Stimulated activated effector memory CD8-positive, alpha-beta T cell treated with anti-CD3 and anti-CD28 coated beads, Interleukin-12 subunit alpha, Interleukin-12 subunit beta, amount 100 ng/mL, for 72 hours (primary cell): ENCODE measurements around the gene DOC2A.

Source experiments
- ATAC-seq: fragments of 150-1000 bp; cut with Tn5 transposase; 2 replicates; pipeline ENCODE4 v1.10.0; 2021
- DNase-seq, 2 donors: peaks; one replicate each; pipeline ENCODE4 v3.0.0; 2021 to 2022; ENCODE audit warnings: low spot score in 2 of 2
- H3K27ac Mint-ChIP-seq: one replicate; pipeline ENCODE4 v1.8.0; 2022; ENCODE audit warnings: mild to moderate bottlenecking, mixed read lengths
- H3K36me3 Mint-ChIP-seq: one replicate; pipeline ENCODE4 v1.8.0; 2022; ENCODE audit warnings: mild to moderate bottlenecking, mixed read lengths
- H3K4me1 Mint-ChIP-seq: one replicate; pipeline ENCODE4 v1.8.0; 2022; ENCODE audit warnings: mixed read lengths
- H3K4me3 Mint-ChIP-seq: one replicate; pipeline ENCODE4 v1.8.0; 2022; ENCODE audit warnings: mild to moderate bottlenecking, mixed read lengths
- H3K9me3 Mint-ChIP-seq: one replicate; pipeline ENCODE4 v1.8.0; 2022; ENCODE audit warnings: mixed read lengths

Gene DOC2A

DNA sequence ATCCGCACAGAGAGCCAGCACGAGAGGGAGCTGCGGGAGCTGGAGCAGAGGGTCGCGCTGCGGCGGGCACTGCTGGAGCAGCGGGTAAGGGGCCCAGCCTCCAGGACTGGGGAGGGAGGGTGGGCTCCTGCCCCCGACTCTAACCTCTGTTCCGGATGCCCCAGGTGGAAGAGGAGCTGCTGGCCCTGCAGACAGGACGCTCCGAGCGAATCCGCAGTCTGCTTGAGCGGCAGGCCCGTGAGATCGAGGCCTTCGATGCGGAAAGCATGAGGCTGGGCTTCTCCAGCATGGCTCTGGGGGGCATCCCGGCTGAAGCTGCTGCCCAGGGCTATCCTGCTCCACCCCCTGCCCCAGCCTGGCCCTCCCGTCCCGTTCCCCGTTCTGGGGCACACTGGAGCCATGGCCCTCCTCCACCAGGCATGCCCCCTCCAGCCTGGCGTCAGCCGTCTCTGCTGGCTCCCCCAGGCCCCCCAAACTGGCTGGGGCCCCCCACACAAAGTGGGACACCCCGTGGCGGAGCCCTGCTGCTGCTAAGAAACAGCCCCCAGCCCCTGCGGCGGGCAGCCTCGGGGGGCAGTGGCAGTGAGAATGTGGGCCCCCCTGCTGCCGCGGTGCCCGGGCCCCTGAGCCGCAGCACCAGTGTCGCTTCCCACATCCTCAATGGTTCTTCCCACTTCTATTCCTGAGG, 19.8 kb downstream of the DOC2A start:
- Mint-ChIP-seq H3K27ac (peak overlapping the region; percentile 43), H3K9me3 (no peaks in the 10 kb centered on the region), H3K36me3 (peaks cover 88% of the 10 kb centered on the region), H3K4me3 (no peak overlapping the region), H3K4me1 (peaks cover 28% of the 10 kb centered on the region)
- DNase-seq (no peak), ATAC-seq (no peak)

DNA sequence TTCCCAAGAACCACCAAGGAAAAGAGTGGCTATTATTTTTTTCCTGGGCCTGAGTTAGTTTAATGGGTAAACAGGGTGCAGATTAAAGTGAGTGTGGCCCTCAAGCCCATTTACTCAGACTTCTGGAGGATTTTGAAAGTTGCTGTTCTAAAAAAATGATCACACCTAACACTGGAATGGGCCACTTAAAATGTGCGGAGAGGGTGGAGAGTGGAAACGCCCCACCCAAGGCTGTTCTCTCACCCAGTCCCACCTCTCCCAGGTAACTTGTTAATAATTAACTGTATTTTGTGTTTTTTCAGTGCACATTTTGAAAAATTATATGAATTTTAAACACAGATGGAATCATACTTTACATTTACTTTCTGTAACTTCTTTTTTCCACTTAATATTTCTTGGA, 20.8 kb downstream of the DOC2A start:
- H3K27ac Mint-ChIP-seq: no peak overlapping the region
- DNase-seq (no peak), ATAC-seq (no peak)
- peaks cover 88% of the 10 kb centered on the region for H3K36me3 Mint-ChIP-seq
- H3K9me3 Mint-ChIP-seq: no peaks in the 10 kb centered on the region
- no peak overlapping the region for H3K4me3 Mint-ChIP-seq
- peaks cover 21% of the 10 kb centered on the region for H3K4me1 Mint-ChIP-seq

DNA sequence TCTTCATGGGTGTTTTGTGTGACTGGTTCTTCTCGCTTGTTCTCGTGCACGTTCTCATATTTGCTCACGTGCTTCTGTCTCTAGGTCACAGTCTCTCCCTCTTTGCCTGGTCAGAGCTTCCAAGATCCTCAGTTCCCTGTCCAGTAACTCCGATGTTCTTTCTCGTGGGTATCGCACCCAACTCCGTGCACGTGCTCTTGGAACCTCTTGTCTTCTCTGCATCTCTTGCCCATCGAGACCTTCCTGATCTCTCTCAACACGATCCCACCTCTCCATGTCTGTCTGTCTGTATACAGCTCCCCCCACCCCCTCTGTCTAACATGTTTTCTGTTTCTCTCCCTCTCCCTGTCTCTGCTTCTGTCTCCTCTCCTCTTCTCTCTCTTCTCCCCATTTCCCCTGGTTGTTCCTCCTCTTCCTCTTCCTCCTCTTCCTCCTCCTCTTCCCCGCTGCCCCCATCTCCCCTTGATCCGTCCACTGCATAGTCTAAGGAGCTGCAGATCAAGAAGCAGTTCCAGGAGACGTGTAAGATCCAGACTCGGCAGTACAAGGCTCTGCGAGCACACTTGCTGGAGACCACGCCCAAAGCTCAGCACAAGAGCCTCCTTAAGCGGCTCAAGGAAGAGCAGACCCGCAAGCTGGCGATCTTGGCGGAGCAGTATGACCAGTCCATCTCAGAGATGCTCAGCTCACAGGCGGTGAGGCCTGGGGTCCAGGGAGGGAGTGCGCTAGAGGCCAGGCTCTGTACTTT, 21.5 kb downstream of the DOC2A start:
- no peak overlapping the region for H3K27ac Mint-ChIP-seq
- ATAC-seq (no peak), DNase-seq (no peak)
- peaks cover 89% of the 10 kb centered on the region for H3K36me3 Mint-ChIP-seq
- peaks cover 13% of the 10 kb centered on the region for H3K4me1 Mint-ChIP-seq
- no peaks in the 10 kb centered on the region for H3K9me3 Mint-ChIP-seq
- H3K4me3 Mint-ChIP-seq: no peak overlapping the region

DNA sequence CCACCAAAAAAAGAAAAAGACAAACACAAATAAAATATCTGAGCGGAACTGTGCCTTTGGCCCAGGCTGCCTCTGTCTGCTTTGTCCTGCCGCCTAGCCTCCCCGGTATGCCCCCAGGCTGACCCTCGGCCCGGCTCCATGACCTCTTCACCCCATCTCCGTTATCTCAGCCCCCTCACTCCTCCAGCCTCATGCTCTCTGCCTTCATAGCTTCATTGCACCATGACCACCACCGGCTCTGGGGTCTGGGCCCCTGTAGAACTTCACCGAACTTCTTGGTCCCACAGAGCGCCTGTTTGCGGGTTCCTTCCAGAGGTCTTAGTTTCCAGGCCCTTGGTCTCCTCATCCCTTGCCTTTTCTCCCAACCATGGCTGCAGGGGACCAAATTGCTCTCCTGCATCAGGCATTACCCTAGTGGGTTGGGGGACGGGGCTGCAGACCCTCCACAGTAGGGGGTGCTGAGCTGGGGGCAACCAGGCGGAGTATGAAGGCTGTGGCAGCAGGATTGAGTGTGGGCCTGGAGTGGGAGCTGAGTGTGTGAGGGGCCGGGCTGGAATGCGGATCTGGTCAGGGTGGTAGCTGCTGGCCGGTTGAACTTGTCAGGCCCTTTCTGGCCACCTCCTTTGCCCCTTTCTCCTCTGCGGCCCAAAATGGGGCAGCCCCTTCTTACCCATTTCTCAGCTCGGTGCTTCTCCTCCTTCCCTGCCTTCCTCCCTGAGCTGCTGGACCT, 22.3 kb downstream of the DOC2A start:
- peak overlapping the region; percentile 85 for H3K27ac Mint-ChIP-seq
- peaks cover 6% of the 10 kb centered on the region for H3K4me1 Mint-ChIP-seq
- H3K9me3 Mint-ChIP-seq: no peaks in the 10 kb centered on the region
- no peak for ATAC-seq
- DNase-seq: no peak
- H3K4me3 Mint-ChIP-seq: no peak overlapping the region
- peaks cover 89% of the 10 kb centered on the region for H3K36me3 Mint-ChIP-seq

DNA sequence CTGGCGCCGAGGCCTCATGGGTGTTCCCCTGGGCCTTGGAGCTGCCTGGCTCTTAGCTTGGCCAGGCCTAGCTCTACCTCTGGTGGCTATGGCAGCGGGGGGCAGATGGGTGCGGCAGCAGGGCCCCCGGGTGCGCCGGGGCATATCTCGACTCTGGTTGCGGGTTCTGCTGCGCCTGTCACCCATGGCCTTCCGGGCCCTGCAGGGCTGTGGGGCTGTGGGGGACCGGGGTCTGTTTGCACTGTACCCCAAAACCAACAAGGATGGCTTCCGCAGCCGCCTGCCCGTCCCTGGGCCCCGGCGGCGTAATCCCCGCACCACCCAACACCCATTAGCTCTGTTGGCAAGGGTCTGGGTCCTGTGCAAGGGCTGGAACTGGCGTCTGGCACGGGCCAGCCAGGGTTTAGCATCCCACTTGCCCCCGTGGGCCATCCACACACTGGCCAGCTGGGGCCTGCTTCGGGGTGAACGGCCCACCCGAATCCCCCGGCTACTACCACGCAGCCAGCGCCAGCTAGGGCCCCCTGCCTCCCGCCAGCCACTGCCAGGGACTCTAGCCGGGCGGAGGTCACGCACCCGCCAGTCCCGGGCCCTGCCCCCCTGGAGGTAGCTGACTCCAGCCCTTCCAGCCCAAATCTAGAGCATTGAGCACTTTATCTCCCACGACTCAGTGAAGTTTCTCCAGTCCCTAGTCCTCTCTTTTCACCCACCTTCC, 23.3 kb downstream of the DOC2A start:
- Mint-ChIP-seq H3K4me3 (no peak overlapping the region), H3K9me3 (no peaks in the 10 kb centered on the region), H3K4me1 (peaks cover 6% of the 10 kb centered on the region), H3K27ac (peak overlapping the region; percentile 85), H3K36me3 (peaks cover 90% of the 10 kb centered on the region)
- DNase-seq (no peak), ATAC-seq (no peak)

DNA sequence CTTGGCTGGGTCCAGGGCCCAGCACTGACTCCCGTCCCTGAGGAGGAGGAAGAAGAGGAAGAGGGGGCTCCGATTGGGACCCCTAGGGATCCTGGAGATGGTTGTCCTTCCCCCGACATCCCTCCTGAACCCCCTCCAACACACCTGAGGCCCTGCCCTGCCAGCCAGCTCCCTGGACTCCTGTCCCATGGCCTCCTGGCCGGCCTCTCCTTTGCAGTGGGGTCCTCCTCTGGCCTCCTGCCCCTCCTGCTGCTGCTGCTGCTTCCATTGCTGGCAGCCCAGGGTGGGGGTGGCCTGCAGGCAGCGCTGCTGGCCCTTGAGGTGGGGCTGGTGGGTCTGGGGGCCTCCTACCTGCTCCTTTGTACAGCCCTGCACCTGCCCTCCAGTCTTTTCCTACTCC, 23.9 kb downstream of the DOC2A start:
- no peaks in the 10 kb centered on the region for H3K9me3 Mint-ChIP-seq
- no peak for ATAC-seq
- peaks cover 90% of the 10 kb centered on the region for H3K36me3 Mint-ChIP-seq
- no peak for DNase-seq
- H3K27ac Mint-ChIP-seq: peak overlapping the region; percentile 81
- H3K4me3 Mint-ChIP-seq: no peak overlapping the region
- H3K4me1 Mint-ChIP-seq: peaks cover 6% of the 10 kb centered on the region

DNA sequence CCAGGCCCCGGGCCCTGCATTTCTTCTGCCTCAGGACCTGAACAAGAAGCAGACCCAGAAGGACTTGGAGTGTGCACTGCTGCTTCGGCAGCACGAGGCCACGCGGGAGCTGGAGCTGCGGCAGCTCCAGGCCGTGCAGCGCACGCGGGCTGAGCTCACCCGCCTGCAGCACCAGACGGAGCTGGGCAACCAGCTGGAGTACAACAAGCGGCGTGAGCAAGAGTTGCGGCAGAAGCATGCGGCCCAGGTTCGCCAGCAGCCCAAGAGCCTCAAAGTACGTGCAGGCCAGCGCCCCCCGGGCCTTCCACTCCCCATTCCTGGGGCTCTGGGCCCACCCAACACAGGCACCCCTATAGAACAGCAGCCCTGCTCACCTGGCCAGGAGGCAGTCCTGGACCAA, 24.6 kb downstream of the DOC2A start:
- Mint-ChIP-seq H3K27ac (peak overlapping the region; percentile 81), H3K36me3 (peaks cover 91% of the 10 kb centered on the region), H3K4me1 (peaks cover 6% of the 10 kb centered on the region), H3K9me3 (no peaks in the 10 kb centered on the region), H3K4me3 (no peak overlapping the region)
- DNase-seq: no peak
- no peak for ATAC-seq

DNA sequence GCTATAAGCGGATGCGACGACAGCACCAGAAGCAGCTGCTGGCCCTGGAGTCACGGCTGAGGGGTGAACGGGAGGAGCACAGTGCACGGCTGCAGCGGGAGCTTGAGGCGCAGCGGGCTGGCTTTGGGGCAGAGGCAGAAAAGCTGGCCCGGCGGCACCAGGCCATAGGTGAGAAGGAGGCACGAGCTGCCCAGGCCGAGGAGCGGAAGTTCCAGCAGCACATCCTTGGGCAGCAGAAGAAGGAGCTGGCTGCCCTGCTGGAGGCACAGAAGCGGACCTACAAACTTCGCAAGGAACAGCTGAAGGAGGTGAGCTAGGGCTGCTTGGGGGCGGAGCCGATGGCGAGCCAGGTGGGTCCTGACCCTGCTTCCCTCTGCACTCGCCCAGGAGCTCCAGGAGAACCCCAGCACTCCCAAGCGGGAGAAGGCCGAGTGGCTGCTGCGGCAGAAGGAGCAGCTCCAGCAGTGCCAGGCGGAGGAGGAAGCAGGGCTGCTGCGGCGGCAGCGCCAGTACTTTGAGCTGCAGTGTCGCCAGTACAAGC, 25.5 kb downstream of the DOC2A start:
- Mint-ChIP-seq H3K9me3 (no peaks in the 10 kb centered on the region), H3K27ac (peak overlapping the region; percentile 81), H3K4me3 (no peak overlapping the region), H3K36me3 (peaks cover 94% of the 10 kb centered on the region), H3K4me1 (peaks cover 6% of the 10 kb centered on the region)
- ATAC-seq (no peak), DNase-seq (no peak)

DNA sequence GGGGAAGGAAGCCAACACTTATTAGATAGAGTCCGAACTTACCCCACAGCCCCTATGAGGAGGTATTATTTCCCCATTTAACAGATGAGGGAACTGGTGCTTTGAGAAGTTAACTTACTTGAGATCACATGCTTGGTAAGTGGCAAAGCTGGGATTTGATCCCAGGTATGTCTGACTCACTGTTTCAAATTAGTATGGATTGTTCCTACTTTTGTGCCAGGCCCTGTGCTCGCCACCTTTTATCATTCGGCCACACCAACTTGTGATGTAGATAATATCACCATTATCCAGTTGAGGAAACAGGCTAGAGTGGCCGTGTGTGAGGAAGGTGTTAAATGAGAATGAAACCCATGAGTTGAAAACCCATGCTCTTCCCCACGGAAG, 26.1 kb downstream of the DOC2A start:
- DNase-seq (no peak), ATAC-seq (no peak)
- Mint-ChIP-seq H3K4me3 (no peak overlapping the region), H3K4me1 (peaks cover 6% of the 10 kb centered on the region), H3K36me3 (peaks cover 94% of the 10 kb centered on the region), H3K27ac (no peak overlapping the region), H3K9me3 (no peaks in the 10 kb centered on the region)

DNA sequence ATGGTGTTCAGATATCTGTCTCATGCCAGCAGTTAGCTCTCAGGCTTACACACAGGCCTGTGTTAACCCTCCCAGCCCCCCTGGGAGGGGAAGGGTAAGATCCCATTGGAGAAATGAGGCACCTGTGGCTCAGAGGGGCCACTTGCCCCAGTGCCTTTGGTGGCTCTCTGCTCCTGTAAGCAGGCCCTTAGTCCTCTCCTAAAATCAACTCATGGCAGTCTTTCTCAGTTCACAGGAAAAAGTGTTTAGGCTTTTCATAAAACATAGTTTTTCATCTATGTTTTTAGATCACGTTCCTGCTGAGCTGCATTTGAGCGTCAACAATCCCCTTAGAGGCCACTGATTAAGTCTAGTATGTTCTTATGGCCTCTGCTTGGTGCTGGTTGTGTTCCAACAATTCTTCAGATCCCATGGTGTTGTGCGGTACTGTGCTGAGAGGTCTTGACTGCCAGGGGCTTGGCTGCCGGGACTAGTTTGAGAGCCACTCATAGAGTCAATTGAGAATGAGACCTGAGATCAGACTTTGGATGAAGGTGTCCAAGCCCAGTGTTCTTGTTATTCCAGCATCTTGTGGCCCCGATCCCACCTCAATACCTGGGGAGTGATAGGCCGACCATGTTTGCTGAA, 26.6 kb downstream of the DOC2A start:
- no peak overlapping the region for H3K4me3 Mint-ChIP-seq
- peaks cover 10% of the 10 kb centered on the region for H3K4me1 Mint-ChIP-seq
- ATAC-seq: no peak
- no peak for DNase-seq
- H3K9me3 Mint-ChIP-seq: no peaks in the 10 kb centered on the region
- H3K27ac Mint-ChIP-seq: peak overlapping the region; percentile 71
- H3K36me3 Mint-ChIP-seq: peaks cover 94% of the 10 kb centered on the region

DNA sequence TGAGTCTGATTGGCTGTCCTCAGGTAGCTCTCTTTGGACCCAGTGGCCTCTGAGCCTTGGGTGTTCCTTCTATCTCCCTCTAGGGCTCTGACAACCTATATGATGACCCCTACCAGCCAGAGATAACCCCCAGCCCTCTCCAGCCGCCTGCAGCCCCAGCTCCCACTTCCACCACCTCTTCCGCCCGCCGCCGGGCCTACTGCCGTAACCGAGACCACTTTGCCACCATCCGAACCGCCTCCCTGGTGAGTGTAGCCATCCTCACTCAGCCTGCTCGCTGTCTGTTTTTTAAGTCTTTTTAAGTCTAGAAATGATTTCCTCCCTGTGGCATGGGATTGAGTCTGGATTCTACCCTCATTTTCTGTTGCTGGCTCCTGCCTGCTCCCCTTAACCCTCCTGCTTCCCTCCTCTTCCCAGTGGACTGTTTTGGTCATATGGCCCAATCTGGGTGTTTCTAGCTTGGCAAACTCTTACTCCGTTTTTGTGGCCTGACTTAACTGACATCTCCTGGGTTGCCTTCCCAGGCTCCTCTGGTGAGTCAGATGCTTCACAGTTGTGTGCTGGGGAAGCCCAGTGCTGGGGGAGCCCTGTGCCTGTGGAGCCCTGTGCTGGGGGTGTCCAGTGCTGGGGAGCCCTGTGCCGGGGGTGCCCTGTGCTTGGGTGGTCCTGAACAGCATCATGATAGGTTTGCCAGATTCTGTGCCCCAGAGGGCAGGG, 27.2 kb downstream of the DOC2A start:
- Mint-ChIP-seq H3K36me3 (peaks cover 94% of the 10 kb centered on the region), H3K4me1 (peaks cover 15% of the 10 kb centered on the region), H3K27ac (peak overlapping the region; percentile 71), H3K9me3 (no peaks in the 10 kb centered on the region), H3K4me3 (no peak overlapping the region)
- DNase-seq: no peak
- no peak for ATAC-seq

DNA sequence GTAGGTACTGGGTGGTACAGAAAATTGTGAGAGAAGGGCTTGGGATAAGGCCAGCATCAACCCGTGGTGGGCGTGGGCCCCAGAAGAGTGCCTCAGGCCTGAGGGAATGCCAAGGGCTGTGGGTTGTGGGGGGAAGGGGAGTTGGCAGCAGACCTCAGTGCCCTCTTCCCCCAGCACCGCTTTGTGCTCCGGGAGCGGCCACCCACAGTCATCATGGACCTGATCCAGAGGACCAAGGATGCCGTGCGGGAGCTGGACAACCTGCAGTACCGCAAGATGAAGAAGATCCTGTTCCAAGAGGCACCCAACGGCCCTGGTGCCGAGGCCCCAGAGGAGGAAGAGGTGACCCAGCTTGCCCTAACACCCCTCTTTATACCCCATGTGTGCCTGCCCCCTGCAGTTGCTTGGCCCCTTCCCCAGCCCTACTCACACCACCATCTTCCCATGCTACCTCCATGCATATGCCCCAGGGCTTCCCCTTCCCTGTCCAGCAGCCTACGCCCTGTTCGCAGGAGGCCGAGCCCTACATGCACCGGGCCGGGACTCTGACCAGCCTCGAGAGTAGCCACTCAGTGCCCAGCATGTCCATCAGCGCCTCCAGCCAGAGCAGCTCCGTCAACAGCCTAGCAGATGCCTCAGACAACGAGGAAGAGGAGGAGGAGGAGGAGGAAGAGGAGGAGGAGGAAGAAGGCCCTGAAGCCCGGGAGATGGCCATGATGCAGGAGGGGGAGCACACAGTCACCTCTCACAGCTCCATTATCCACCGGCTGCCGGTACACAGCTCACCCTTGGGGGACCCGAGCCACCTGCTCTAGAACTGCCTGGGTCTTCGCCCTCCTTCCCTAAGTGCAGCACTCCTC, 28.0 kb downstream of the DOC2A start:
- H3K9me3 Mint-ChIP-seq: no peaks in the 10 kb centered on the region
- DNase-seq (no peak), ATAC-seq (no peak)
- peak overlapping the region; percentile 71 for H3K27ac Mint-ChIP-seq
- H3K36me3 Mint-ChIP-seq: peaks cover 91% of the 10 kb centered on the region
- H3K4me1 Mint-ChIP-seq: peaks cover 11% of the 10 kb centered on the region
- no peak overlapping the region for H3K4me3 Mint-ChIP-seq

DNA sequence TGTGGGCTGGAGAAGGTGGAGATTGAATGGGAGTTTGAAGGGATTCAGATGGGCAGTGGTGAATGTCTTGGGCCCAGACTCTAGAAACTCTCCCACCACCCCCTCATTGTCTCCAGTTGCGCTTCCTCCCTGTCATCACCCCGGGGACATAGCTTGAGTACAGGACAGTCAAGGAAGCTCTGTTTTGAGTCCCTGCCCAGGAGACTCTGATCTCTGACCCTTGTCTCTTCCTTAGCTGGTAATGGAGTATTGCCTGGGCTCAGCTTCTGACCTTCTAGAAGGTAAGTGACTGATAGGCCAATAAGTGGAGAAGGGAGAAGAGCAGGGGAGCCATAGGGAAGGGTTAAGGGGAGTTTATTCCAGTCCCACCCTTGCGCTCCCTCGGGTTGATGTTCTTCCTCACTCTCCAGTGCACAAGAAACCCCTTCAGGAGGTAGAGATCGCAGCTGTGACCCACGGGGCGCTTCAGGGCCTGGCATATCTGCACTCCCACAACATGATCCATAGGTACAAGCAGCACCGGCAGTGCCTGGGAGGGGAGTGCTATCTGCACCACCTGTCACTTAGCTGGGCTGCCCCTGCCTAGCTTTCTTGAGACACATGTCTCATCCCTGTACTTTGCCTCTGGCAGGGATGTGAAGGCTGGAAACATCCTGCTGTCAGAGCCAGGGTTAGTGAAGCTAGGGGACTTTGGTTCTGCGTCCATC, 32.1 kb downstream of the DOC2A start:
- no peak overlapping the region for H3K4me3 Mint-ChIP-seq

More for the DNA sequence above, 32.1 kb downstream of the DOC2A start:
- no peaks in the 10 kb centered on the region for H3K9me3 Mint-ChIP-seq
- H3K4me1 Mint-ChIP-seq: peaks cover 42% of the 10 kb centered on the region
- ATAC-seq (no peak), DNase-seq (no peak)
- H3K27ac Mint-ChIP-seq: peak overlapping the region; percentile 1
- H3K36me3 Mint-ChIP-seq: peaks cover 74% of the 10 kb centered on the region
